GM19193 (cell line): ENCODE data around the gene SWSAP1.

Source experiments
- POLR2A ChIP-seq: IDR thresholded peaks from 4 replicates; pipeline ENCODE4 v1.6.1; 2011; ENCODE audit not compliant: insufficient read depth, insufficient read length; ENCODE audit errors: extremely low read depth

SWSAP1 gene

DNA sequence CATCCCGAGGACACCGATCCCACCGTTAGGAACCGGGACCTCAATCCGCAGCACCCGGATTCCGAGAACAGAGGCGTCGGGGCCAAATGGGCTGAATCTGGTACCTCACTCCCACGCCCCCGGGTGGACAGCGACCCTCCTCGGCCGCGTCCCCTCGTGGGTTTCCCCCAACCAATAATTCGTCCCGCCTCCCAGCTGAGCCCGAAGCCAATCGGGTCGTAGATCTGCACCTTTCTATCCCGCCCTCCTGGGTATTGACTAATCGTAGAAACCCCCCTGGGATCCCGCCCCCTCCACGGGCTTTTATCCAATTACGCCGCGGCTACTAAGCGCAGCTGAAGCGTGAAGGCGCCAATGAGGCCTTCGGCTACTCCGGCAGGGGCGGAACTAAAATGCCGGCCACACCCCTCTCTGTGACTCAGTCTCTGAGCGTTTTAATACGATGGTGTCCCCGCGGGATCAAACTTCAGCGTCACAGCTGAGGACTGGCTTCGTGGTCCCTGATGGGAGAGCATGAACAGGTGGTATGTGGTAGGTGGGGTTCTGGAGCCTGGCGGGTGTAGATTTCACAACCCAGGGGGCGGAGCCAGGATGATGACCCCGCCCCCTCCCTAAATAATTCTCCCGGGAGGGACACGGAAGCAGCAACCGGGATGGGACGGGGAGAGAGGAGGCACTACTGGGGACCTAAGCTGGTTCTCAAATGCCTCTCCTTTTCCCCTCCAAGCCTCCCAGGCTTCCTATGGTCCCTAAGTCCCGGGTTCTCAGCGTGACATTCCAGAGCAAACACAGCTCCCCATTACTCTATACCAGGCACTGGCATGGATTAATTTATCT lies 28.1 kb upstream of the SWSAP1 start, which contains the start of the genes CCDC159 and TMEM205:
TSS of gene CCDC159 (plus strand) at position 416 of the 837 bp plus-strand sequence. CDS start at position 504, 88 bp downstream.
TSS of gene TMEM205 (minus strand) at position 165 of the 837 bp plus-strand sequence. CDS start 649 bp downstream, outside the sequence.
- TF ChIP-seq POLR2A = peak; percentile 58

DNA sequence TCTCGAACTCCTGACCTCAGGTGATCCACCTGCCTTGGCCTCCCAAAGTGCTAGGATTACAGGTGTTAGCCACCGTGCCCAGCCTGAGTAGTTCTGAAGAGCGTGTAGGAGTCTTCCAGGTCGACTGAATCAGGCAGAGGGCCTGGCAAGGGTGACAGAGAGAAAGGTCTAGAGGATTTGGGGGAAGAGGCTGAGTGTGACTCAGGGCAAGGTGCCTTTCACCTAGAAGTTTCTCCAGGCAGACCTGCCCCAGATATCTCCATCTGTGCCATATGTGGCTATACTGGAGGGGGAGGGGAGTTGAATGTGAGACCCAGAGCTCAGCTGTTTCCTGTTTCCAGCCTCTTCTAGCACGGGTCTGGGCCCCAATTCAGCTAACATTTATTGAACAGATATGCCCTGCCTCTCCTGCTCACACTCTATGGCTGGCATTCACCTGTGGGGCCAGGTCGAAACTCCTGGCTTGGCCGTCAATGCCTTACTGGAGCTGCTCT lies 26.9 kb upstream of the SWSAP1 start:
- TF ChIP-seq POLR2A = no peak

DNA sequence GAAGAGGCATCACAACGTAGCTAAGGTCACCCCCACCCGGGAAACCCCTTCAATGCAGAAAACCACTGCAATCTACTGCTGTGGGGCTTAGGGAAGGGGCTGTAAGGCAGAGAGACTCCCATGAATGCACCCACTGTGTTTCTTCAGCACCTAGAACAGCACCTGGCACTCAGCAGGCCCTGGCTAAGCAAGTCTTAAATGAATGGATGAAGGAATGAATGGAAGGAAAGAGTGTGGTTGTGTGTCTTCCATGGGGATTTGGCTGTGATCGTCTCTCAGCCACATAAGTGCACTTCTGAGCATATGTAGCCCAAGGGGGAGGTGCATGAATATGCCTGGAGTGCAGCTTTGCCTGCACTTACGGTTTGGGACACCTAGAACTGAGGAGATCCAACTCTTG lies 25.3 kb upstream of the SWSAP1 start:
- no peak for TF ChIP-seq POLR2A

DNA sequence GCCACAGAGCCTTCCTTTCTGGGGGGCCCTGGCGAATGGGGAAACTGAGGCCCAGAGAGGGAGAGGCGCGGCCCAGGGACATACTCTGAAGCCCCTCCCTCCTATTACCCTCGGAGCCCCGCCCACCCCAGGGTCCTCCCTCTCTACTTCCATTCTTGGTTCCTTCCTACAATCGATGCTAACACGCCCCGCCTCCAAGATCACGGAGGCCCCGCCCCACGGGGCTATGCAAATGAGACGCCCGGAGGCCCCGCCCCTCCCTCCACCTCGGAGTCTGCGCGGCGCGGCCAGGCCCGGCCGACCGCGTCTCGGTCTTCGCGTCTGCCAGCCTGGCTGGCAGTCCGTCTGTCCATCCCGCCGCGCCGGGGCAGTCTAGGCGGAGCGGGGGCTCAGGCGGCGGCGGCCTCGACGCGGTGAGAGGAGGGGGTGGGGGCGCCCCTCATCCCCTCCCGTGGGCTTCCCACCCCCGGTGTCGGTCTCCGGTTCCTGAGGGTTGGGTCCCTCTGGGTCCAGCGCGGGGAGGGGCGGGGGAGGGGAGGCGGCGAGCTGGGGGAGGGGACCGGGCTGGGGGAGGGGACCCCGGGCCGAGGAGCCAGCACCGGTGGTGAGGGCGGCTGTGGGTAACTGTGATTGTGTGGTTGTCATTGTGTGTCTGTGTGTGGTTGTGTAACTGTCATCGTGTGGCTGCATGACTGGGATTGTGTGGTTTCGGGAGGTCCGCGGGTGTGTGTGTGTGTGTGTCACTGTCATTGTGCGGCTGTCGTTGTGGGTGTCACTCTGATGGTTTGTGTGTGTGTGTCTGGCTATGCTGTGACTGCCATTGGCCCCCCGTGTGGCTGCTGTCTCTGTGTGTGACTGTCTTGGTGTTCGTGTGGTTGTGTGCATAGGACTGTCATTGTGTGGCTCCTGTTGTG lies 19.0 kb upstream of the SWSAP1 start, which contains the start of gene PLPPR2:
TSS of gene PLPPR2 (plus strand) at position 273 of the 914 bp plus-strand sequence. CDS start 2,242 bp downstream, outside the sequence.
- no peak for TF ChIP-seq POLR2A

DNA sequence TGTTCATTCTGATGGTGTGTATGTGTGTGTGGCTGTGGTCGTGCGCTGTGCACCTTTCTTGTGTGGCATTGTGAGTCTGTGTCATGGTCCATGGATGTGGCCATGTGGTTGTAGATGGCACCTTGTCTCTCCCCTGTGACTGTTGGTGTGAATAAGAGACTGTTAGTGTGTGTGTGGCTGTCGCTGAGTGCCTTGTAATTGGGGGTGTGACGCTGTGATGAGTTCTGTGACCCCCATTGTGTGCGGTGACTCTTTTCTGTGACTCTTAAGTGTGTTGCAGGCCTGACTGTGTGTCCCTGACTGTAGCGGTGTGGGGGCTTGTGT lies 18.4 kb upstream of the SWSAP1 start:
- no peak for TF ChIP-seq POLR2A

DNA sequence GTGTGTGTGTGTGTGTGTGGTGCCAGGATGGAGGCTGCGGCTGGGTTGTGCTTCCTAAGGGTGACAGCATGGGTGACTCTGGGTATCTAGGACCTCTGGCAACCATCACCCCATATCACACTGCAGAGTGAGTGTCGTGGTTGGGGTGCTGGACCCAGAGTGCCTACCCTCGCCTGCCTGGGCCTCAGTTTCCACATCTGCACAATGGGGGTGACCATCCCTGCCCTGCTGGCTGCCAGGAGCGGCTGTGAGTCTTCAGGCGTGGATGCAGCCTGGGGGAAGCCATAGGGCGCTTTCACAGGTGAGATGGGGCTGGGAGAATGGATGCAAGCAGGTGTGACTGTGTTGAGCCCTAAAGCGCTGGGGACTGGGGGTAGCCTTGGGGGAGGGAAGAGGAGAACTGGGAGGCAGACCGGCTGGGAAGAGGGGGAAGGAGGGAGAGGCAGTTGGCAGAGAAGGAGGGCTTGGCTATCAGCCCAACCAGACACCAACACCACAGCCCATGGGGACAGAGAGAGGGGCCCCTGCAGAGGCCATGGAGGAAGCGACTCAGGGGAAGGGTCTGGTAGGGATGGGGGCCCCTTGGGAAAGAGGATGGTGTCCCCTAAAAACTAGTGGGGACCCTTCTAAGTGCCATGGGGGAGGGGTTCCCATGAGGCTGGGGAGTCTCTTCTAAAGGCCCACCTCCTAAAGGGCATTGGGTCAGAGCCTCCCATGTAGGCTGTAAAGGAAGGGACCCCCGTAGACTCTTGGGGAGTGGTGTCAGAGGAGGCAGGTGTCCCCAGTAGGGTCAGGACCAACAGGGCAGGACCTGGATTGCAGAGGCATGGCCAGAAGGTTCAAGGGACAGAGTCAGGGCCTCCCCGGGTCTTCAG lies 17.6 kb upstream of the SWSAP1 start:
- no peak for TF ChIP-seq POLR2A

DNA sequence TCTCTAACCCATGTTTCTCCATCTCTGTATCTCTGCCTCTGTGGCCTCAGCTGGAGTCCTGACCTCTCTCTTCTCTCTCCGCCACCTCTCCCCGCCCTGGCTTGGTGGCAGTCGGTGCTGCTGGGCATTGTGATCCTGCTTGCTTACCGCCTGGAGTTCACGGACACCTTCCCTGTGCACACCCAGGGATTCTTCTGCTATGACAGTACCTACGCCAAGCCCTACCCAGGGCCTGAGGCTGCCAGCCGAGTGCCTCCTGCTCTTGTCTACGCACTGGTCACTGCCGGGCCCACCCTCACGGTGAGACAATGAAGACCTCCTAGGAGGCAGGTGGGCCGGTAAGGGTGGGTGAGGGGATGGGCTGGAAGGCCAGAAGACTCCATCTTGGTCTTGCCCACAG lies 15.0 kb upstream of the SWSAP1 start:
- TF ChIP-seq POLR2A = no peak

DNA sequence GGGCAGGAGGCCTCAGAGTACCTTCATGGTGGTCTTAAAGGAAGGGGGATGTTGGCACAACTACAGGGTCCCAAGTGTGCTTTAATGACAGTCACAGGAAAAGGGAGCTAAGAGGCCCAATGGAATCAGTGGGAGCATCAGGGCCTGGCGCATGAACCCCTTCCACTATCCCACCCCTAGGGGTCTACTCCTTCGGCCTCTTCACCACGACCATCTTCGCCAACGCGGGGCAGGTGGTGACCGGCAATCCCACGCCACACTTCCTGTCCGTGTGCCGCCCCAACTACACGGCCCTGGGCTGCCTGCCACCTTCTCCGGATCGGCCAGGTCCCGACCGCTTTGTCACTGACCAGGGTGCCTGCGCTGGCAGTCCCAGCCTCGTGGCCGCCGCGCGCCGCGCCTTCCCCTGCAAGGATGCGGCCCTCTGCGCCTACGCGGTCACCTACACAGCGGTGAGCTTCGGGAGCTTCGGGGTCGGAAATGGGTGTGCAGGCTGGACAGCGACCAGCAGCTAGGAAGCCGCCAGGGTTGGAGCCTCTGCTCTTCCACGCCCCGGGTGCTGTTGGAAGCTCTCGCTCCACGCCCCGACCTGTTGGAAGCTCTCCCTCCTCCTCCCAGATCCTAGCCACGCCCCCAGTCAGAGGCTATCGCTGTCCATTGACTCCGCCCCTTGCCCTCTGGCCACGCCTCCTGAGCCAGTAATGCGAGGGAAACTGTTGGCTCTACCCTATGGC lies 13.3 kb upstream of the SWSAP1 start:
- no peak for TF ChIP-seq POLR2A

DNA sequence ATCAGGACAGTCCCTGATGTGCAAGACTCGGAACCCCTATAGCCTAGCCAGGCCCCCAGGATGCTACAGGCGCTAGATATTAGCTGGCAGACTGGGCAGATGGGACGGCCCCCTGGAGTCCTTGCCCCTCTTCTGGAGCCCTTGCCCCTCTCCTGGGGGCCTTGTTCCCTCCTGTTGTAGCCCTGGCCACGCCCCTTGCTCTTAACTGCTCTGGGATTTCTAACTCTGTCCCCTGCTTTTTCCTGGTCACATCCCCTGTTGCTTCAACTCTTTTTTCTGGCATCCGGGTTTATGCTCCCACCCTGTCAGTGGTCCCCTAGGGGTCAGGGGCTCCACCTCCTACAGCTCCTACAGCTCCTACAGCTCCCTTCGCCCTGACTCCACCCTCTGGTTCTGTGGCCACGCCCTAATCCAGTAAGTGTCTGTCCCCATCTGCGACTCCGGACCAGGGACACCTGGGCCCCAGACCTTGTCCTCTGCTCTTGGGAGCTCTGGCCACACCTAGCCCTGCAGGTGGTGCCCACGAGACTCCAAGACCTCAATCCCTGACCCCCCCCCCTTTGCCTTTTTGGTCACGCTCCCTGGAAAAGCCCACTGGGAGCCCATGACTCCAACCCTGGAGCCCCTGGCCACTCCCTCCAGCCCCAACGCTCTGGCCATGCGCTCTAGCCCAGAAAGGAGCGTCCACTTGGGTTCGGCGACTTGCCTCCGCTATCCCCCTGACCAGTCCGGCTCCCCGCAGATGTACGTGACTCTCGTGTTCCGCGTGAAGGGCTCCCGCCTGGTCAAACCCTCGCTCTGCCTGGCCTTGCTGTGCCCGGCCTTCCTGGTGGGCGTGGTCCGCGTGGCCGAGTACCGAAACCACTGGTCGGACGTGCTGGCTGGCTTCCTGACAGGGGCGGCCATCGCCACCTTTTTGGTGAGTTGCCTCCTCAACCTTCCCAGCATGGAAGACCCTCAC lies 12.4 kb upstream of the SWSAP1 start:
- no peak for TF ChIP-seq POLR2A

DNA sequence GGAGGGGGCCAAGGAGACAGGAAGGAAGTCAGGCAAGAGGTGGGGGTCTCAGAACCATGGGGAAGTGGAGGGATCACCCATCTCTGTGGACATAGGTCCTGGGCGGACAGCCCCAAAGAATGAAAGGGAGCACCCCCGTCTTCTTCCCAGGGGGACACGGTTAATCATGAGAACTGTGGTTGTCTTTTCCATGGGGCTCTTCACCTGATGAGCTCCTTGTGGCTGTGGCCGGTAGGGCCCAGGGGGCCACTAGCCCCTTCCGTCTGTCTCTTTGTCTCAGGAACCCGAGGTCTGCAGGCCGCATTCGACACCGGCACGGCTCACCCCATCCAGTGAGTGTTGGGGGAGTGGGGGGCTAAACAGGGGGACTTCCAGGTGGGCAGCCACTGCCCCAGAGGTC lies 10.6 kb upstream of the SWSAP1 start:
- no peak for TF ChIP-seq POLR2A

DNA sequence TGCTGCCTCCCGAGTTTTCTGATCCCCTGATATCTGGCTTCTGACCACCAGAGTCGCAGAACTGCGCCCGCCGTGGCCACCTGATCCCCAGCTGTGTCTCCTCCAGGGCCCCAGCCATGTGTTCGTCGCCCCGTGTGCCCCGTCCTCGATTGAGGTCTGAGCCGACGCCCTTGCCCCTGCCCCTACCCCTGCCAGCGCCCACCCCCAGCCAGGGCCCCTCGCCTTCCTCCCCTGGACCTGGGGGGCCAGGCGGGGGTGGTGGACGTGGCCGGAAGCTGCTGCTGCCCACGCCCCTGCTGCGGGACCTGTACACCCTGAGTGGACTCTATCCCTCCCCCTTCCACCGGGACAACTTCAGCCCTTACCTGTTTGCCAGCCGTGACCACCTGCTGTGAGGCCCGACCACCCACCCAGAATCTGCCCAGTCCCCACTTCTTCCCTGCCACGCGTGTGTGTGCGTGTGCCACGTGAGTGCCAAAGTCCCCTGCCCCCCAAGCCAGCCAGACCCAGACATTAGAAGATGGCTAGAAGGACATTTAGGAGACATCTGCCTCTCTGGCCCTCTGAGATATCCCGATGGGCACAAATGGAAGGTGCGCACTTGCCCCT lies 10.1 kb upstream of the SWSAP1 start:
- TF ChIP-seq POLR2A = no peak

DNA sequence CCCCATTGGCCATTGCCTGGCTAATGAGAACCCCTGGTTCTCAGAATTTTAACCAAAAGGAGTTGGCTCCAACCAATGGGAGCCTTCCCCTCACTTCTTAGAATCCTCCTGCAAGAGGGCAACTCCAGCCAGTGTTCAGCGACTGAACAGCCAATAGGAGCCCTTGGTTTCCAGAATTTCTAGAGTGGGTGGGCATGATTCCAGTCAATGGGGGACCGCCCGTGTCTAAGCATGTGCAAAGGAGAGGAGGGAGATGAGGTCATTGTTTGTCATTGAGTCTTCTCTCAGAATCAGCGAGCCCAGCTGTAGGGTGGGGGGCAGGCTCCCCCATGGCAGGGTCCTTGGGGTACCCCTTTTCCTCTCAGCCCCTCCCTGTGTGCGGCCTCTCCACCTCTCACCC lies 9.5 kb upstream of the SWSAP1 start:
- no peak for TF ChIP-seq POLR2A
